GM18951 (cell line): ENCODE results near the gene BCL2L15.

ENCODE experiments used
- POLR2A ChIP-seq: IDR thresholded peaks from 4 replicates; pipeline ENCODE4 v1.6.1; 2011; ENCODE audit warnings: mild to moderate bottlenecking; ENCODE audit not compliant: insufficient read length, insufficient read depth; ENCODE audit errors: extremely low read depth
- in situ Hi-C: fragments of 300-500 bp; cut with MboI; formaldehyde crosslinking; loops from one replicate; pipeline ENCODE4 v1.12.0; 2022; ENCODE audit warnings: low sequenced_read_pairs, mixed read lengths, inconsistent platforms; ENCODE audit not compliant: unreplicated experiment

Gene BCL2L15

GRCh38 chr1:113899111-113899510, 11.7 kb upstream of the BCL2L15 start:
- no peak for TF ChIP-seq POLR2A
- in situ Hi-C loops, result no loop called here

GRCh38 chr1:113898241-113898814, 10.9 kb upstream of the BCL2L15 start:
- in situ Hi-C loops, result no loop called here
- TF ChIP-seq POLR2A, result no peak

GRCh38 chr1:113895961-113896360, 8.6 kb upstream of the BCL2L15 start:
- in situ Hi-C loops, result no loop called here
- no peak for TF ChIP-seq POLR2A

- in situ Hi-C loops, result no loop called here
Measured at GRCh38 chr1:113895098-113895497, 7.7 kb upstream of the BCL2L15 start.

GRCh38 chr1:113893267-113893666, 5.9 kb upstream of the BCL2L15 start:
- in situ Hi-C loops, result no loop called here
- no peak for TF ChIP-seq POLR2A

More at GRCh38 chr1:113895098-113895497, 7.7 kb upstream of the BCL2L15 start:
- TF ChIP-seq POLR2A, result no peak

GRCh38 chr1:113891631-113892220, 4.3 kb upstream of the BCL2L15 start:
- in situ Hi-C loops, result no loop called here
- no peak for TF ChIP-seq POLR2A

- no peak for TF ChIP-seq POLR2A
- in situ Hi-C loops, result no loop called here
Measured at GRCh38 chr1:113890816-113891215, 3.4 kb upstream of the BCL2L15 start.

- no peak for TF ChIP-seq POLR2A
Measured at GRCh38 chr1:113886417-113887401, 672 bp downstream of the BCL2L15 start.

GRCh38 chr1:113881661-113882060, 5.7 kb downstream of the BCL2L15 start:
- in situ Hi-C loops, result no loop called here
- no peak for TF ChIP-seq POLR2A

More at GRCh38 chr1:113886417-113887401, 672 bp downstream of the BCL2L15 start:
- in situ Hi-C loops, result no loop called here

GRCh38 chr1:113879739-113880038, 7.7 kb downstream of the BCL2L15 start:
- in situ Hi-C loops, result no loop called here
- TF ChIP-seq POLR2A, result no peak

GRCh38 chr1:113876176-113876575, 11.2 kb downstream of the BCL2L15 start:
- in situ Hi-C loops, result no loop called here
- TF ChIP-seq POLR2A, result no peak

GRCh38 chr1:113875714-113876113, 11.7 kb downstream of the BCL2L15 start:
- no peak for TF ChIP-seq POLR2A

GRCh38 chr1:113874012-113874879, 13.1 kb downstream of the BCL2L15 start:
- no peak for TF ChIP-seq POLR2A
- in situ Hi-C loops, result no loop called here

More at GRCh38 chr1:113875714-113876113, 11.7 kb downstream of the BCL2L15 start:
- in situ Hi-C loops, result no loop called here

GRCh38 chr1:113872219-113872935, 15.0 kb downstream of the BCL2L15 start:
- in situ Hi-C loops, result no loop called here

More at GRCh38 chr1:113872219-113872935, 15.0 kb downstream of the BCL2L15 start:
- TF ChIP-seq POLR2A, result no peak
